Measurements from ENCODE around the gene GREB1L.

The GREB1L gene

DNA sequence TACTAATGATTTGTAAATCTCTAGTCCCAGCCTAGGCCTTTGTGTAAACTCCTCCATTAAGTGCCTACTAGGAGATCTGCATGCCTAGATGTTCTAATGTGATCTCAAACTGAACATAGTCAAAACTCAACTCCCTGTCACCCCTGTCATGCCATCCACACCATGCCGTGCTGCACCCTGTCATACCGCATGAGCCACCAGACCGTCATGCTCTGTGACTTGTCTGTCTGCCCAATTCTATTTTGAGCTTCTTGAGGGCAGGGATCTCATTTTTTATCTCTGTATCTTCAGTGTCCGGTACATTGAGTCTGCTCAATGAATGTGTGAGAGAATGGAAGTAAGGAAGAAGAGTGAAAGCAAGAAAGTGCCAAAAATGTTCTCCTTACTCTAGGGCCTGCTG is 35.5 kb downstream of the GREB1L start:
- no peak for TF ChIP-seq TAF1 (IDR thresholded peaks at IDR 0.05; ENCODE audit: borderline replicate concordance, insufficient read depth, low read length)
- no peak for TF ChIP-seq SIN3A (IDR thresholded peaks at IDR 0.05; ENCODE audit: borderline replicate concordance, insufficient read depth, low read length)
- no peak for TF ChIP-seq POLR2AphosphoS5 (IDR thresholded peaks at IDR 0.05; ENCODE audit: low read depth, low read length)
- TF ChIP-seq FOXP2 (optimal IDR thresholded peaks at IDR 0.05; ENCODE audit: borderline replicate concordance, extremely low read depth, extremely low read length, insufficient read depth), result no peak
- TF ChIP-seq, protein P1, sequence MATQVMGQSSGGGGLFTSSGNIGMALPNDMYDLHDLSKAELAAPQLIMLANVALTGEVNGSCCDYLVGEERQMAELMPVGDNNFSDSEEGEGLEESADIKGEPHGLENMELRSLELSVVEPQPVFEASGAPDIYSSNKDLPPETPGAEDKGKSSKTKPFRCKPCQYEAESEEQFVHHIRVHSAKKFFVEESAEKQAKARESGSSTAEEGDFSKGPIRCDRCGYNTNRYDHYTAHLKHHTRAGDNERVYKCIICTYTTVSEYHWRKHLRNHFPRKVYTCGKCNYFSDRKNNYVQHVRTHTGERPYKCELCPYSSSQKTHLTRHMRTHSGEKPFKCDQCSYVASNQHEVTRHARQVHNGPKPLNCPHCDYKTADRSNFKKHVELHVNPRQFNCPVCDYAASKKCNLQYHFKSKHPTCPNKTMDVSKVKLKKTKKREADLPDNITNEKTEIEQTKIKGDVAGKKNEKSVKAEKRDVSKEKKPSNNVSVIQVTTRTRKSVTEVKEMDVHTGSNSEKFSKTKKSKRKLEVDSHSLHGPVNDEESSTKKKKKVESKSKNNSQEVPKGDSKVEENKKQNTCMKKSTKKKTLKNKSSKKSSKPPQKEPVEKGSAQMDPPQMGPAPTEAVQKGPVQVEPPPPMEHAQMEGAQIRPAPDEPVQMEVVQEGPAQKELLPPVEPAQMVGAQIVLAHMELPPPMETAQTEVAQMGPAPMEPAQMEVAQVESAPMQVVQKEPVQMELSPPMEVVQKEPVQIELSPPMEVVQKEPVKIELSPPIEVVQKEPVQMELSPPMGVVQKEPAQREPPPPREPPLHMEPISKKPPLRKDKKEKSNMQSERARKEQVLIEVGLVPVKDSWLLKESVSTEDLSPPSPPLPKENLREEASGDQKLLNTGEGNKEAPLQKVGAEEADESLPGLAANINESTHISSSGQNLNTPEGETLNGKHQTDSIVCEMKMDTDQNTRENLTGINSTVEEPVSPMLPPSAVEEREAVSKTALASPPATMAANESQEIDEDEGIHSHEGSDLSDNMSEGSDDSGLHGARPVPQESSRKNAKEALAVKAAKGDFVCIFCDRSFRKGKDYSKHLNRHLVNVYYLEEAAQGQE (IDR thresholded peaks at IDR 0.05; ENCODE audit: insufficient read depth in 1 of 2, low read depth in 2 of 2, low read length in 2 of 2), result no peak

DNA sequence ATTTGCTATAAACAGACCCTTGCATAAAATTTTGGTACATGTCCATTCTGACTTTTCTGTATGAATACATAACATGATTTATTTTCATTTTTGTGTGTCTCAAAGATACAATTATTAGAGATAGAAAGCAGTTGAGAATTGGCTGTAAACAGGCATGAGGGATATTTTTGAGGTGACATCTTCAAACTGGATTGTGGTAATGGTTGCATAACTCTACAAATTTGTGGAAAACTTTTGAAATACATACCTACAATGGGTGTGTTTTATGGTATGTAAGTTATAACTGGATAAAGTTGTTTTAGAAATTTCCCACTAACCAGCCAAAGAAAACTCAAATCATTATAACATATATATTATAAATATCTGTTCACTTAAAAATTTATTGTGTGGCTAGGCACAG is 39.6 kb downstream of the GREB1L start:
- no peak for TF ChIP-seq POLR2AphosphoS5 (IDR thresholded peaks at IDR 0.05; ENCODE audit: low read depth, low read length)
- TF ChIP-seq TAF1 (IDR thresholded peaks at IDR 0.05; ENCODE audit: borderline replicate concordance, insufficient read depth, low read length), result no peak
- TF ChIP-seq FOXP2 (optimal IDR thresholded peaks at IDR 0.05; ENCODE audit: borderline replicate concordance, extremely low read depth, extremely low read length, insufficient read depth), result no peak
- no peak for TF ChIP-seq SIN3A (IDR thresholded peaks at IDR 0.05; ENCODE audit: borderline replicate concordance, insufficient read depth, low read length)
- TF ChIP-seq, protein P1 (IDR thresholded peaks at IDR 0.05; ENCODE audit: insufficient read depth in 1 of 2, low read depth in 2 of 2, low read length in 2 of 2), result no peak

DNA sequence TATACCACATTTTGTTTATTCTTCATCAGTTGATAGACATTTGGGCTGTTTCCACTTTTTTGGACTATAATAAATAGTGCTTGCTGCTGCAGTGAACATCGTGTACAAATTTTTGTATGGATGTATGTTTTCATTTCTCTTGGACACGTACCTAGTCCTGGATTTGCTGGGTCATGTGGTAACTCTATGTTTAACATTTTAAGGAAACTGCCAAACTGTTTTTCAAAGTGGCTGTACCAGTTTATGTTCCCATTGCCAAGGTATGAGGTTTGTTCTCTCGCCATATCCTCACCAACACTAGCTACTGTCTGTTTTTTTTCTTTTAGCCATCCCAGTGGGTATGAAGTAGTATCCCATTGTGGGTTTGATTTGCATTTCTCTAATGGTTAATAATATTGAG is 42.5 kb downstream of the GREB1L start:
- TF ChIP-seq SIN3A (IDR thresholded peaks at IDR 0.05; ENCODE audit: borderline replicate concordance, insufficient read depth, low read length), result no peak
- no peak for TF ChIP-seq POLR2AphosphoS5 (IDR thresholded peaks at IDR 0.05; ENCODE audit: low read depth, low read length)
- TF ChIP-seq FOXP2 (optimal IDR thresholded peaks at IDR 0.05; ENCODE audit: borderline replicate concordance, extremely low read depth, extremely low read length, insufficient read depth), result no peak
- TF ChIP-seq, protein P1 (IDR thresholded peaks at IDR 0.05; ENCODE audit: insufficient read depth in 1 of 2, low read depth in 2 of 2, low read length in 2 of 2), result no peak
- TF ChIP-seq TAF1 (IDR thresholded peaks at IDR 0.05; ENCODE audit: borderline replicate concordance, insufficient read depth, low read length), result no peak

DNA sequence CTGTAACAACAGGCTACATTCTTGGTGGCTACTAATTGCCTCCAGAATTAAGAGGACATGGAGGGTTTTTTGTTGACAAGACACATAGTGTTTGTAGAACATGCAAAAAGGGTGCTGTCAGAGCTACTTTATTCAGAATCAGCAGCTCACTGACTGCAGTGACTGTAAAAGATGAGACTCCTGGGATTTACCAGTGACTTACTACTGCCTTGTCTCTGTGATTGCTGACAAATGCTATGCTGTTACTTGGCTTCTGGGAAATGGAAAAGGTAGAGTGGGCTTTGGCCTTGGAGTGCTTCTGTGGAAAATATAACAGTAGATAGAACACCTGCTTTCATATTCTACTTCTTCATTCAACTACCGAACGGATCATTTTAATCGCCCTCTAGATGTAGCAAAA is 47.8 kb downstream of the GREB1L start:
- TF ChIP-seq, protein P1 (IDR thresholded peaks at IDR 0.05; ENCODE audit: insufficient read depth in 1 of 2, low read depth in 2 of 2, low read length in 2 of 2), result no peak
- TF ChIP-seq FOXP2 (optimal IDR thresholded peaks at IDR 0.05; ENCODE audit: borderline replicate concordance, extremely low read depth, extremely low read length, insufficient read depth) (no peak), SIN3A (IDR thresholded peaks at IDR 0.05; ENCODE audit: borderline replicate concordance, insufficient read depth, low read length) (no peak), TAF1 (IDR thresholded peaks at IDR 0.05; ENCODE audit: borderline replicate concordance, insufficient read depth, low read length) (no peak), POLR2AphosphoS5 (IDR thresholded peaks at IDR 0.05; ENCODE audit: low read depth, low read length) (no peak)

DNA sequence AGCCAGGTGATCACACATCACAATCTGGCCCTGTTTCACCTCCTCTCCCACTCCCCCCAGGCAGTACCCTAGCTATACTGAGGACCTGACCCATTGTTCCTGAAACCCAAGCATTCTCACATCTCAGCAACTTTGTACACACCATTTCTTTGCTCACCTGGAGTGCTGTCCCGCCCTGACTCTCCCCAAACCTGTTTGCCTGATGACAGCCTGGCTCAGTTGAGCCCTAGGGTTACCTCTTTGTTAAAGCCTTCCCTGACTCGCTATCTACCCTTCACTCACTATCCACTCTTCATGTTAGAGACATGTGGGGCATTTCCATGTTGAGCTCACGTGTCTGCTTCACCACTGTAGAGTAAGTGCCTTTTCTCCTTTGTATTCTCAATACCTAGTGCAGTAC is 49.1 kb downstream of the GREB1L start:
- no peak for TF ChIP-seq FOXP2 (optimal IDR thresholded peaks at IDR 0.05; ENCODE audit: borderline replicate concordance, extremely low read depth, extremely low read length, insufficient read depth)
- no peak for TF ChIP-seq POLR2AphosphoS5 (IDR thresholded peaks at IDR 0.05; ENCODE audit: low read depth, low read length)
- no peak for TF ChIP-seq SIN3A (IDR thresholded peaks at IDR 0.05; ENCODE audit: borderline replicate concordance, insufficient read depth, low read length)
- TF ChIP-seq, protein P1 (IDR thresholded peaks at IDR 0.05; ENCODE audit: insufficient read depth in 1 of 2, low read depth in 2 of 2, low read length in 2 of 2), result no peak

Data from PFSK-1 (cell line).